Measurements from ENCODE around the gene KLRF1.
"Not testable (repeated sequence)": the region's sequence is repeated elsewhere in the genome, so short reads cannot be mapped to it uniquely, and the experiment has no call there.

DNA sequence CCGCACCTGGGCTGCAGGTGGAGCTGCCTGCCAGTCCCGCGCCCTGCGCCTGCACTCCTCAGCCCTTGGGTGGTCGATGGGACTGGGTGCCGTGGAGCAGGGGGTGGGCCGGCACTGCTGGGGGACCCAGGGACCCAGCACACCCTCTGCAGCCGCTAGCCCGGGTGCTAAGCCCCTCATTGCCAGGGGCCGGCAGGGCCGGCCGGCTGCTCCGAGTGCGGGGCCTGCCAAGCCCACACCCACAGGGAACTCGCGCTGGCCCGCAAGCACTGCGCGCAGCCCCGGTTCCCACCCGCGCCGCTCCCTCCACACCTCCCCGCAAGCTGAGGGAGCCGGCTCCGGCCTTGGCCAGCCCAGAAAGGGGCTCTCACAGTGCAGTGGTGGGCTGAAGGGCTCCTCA is 48.8 kb downstream of the KLRF1 start:
- not testable (repeated sequence) for TF ChIP-seq CTCF, POLR2A (IDR thresholded peaks at IDR 0.05)
